GM12874 (cell line): ENCODE data around the gene PLXNA4.

ENCODE experiments used
- TF ChIP-seq, protein P1 (sequence below): IDR thresholded peaks from 2 replicates; pipeline ENCODE4 v1.5.1; 2011; ENCODE audit warnings: low read depth, mild to moderate bottlenecking, control low read depth, low read length, moderate library complexity; ENCODE audit not compliant: insufficient read depth

The PLXNA4 gene

GRCh38 chr7:132383962-132384361, 192.3 kb downstream of the PLXNA4 start:
- TF ChIP-seq, protein P1, sequence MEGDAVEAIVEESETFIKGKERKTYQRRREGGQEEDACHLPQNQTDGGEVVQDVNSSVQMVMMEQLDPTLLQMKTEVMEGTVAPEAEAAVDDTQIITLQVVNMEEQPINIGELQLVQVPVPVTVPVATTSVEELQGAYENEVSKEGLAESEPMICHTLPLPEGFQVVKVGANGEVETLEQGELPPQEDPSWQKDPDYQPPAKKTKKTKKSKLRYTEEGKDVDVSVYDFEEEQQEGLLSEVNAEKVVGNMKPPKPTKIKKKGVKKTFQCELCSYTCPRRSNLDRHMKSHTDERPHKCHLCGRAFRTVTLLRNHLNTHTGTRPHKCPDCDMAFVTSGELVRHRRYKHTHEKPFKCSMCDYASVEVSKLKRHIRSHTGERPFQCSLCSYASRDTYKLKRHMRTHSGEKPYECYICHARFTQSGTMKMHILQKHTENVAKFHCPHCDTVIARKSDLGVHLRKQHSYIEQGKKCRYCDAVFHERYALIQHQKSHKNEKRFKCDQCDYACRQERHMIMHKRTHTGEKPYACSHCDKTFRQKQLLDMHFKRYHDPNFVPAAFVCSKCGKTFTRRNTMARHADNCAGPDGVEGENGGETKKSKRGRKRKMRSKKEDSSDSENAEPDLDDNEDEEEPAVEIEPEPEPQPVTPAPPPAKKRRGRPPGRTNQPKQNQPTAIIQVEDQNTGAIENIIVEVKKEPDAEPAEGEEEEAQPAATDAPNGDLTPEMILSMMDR = no peak

GRCh38 chr7:132381742-132382472, 194.4 kb downstream of the PLXNA4 start:
- TF ChIP-seq, protein P1 = no peak

GRCh38 chr7:132380059-132380458, 196.2 kb downstream of the PLXNA4 start:
- TF ChIP-seq, protein P1 = no peak

GRCh38 chr7:132379292-132379691, 197.0 kb downstream of the PLXNA4 start:
- TF ChIP-seq, protein P1 = no peak

GRCh38 chr7:132377703-132378584, 198.3 kb downstream of the PLXNA4 start:
- TF ChIP-seq, protein P1 = no peak

DNA sequence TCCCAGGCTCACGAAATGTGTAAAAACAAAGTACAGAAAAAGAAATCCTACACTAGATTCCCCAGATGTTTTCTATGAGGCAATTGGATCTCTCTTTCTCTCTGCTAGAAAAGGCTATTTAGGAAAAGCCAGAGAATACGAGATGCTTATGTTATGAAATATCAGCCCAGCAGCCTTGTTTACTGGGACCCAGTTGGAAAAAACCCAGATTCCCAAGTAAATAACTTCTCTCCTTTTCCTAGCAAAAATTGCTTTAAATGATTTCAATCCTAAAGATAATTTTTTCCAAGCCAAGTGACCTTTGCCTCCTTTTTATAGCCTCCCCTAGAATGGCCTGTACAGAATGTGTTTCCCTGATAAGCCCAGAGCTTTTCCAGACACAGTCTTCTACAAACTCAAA, 199.3 kb downstream of the PLXNA4 start:
- TF ChIP-seq, protein P1 = no peak

GRCh38 chr7:132376361-132377013, 199.8 kb downstream of the PLXNA4 start:
- TF ChIP-seq, protein P1 = no peak
